ENCODE data around the gene TEKT1. TPM values are rescaled to one million over a fixed set of nuclear protein-coding genes. Genes with fewer than 3 reads are reported as not detected.

The TEKT1 gene
- total and polyA plus RNA-seq, 2 experiments from 2014 or later, result not detected

- Histone ChIP-seq H3K36me3 (ENCODE audit: insufficient read depth) (no peaks in the 10 kb centered on the region), H3K4me3 (no peak overlapping the region), H3F3A (replicated peaks; ENCODE audit: low read depth) (no peaks in the 10 kb centered on the region), H2AFZ (no peak overlapping the region), H3K4me1 (ENCODE audit: insufficient read depth) (no peaks in the 10 kb centered on the region), H3K4me2 (no peak overlapping the region), H3K9me2 (ENCODE audit: insufficient read depth) (no peaks in the 10 kb centered on the region), H3K79me2 (replicated peaks; ENCODE audit: insufficient read depth) (no peaks in the 10 kb centered on the region), H3K27ac (ENCODE audit: low read depth) (no peak overlapping the region), H3K27me3 (ENCODE audit: insufficient read depth) (no peaks in the 10 kb centered on the region), H4K20me1 (replicated peaks; ENCODE audit: insufficient read depth) (no peaks in the 10 kb centered on the region)
- Mint-ChIP-seq H3K9me3 (0 out of 3 replicates have a peak, but pooled peaks cover 2% of the 10 kb centered on the region), H3K27ac (no peak overlapping the region), H3K4me3 (no peak overlapping the region), H3K4me1 (no peaks in the 10 kb centered on the region), H3K27me3 (ENCODE audit: insufficient read depth, low read depth, poor library complexity) (no peaks in the 10 kb centered on the region), H3K36me3 (ENCODE audit: low read depth) (no peaks in the 10 kb centered on the region; the same call in 2 of the 3 replicates)
- TF ChIP-seq STAT1 (IDR thresholded peaks at IDR 0.05; ENCODE audit: unreplicated experiment), result no peak
- TF ChIP-seq CTCF (conservative IDR thresholded peaks at IDR 0.05; ENCODE audit: low read depth in 2 of 2), result no peak
- no peak for TF ChIP-seq EZH2 (IDR thresholded peaks at IDR 0.05; ENCODE audit: low read depth, unreplicated experiment)
- no peak for TF ChIP-seq REST (IDR thresholded peaks at IDR 0.05; ENCODE audit: unreplicated experiment)
- no peak for TF ChIP-seq ZNF331 (CRISPR knock-in tag; IDR thresholded peaks at IDR 0.05; ENCODE audit: low read depth)
- no peak for TF ChIP-seq CREB1 (CRISPR knock-in tag; IDR thresholded peaks at IDR 0.05; ENCODE audit: low read depth)
- TF ChIP-seq, protein P1, sequence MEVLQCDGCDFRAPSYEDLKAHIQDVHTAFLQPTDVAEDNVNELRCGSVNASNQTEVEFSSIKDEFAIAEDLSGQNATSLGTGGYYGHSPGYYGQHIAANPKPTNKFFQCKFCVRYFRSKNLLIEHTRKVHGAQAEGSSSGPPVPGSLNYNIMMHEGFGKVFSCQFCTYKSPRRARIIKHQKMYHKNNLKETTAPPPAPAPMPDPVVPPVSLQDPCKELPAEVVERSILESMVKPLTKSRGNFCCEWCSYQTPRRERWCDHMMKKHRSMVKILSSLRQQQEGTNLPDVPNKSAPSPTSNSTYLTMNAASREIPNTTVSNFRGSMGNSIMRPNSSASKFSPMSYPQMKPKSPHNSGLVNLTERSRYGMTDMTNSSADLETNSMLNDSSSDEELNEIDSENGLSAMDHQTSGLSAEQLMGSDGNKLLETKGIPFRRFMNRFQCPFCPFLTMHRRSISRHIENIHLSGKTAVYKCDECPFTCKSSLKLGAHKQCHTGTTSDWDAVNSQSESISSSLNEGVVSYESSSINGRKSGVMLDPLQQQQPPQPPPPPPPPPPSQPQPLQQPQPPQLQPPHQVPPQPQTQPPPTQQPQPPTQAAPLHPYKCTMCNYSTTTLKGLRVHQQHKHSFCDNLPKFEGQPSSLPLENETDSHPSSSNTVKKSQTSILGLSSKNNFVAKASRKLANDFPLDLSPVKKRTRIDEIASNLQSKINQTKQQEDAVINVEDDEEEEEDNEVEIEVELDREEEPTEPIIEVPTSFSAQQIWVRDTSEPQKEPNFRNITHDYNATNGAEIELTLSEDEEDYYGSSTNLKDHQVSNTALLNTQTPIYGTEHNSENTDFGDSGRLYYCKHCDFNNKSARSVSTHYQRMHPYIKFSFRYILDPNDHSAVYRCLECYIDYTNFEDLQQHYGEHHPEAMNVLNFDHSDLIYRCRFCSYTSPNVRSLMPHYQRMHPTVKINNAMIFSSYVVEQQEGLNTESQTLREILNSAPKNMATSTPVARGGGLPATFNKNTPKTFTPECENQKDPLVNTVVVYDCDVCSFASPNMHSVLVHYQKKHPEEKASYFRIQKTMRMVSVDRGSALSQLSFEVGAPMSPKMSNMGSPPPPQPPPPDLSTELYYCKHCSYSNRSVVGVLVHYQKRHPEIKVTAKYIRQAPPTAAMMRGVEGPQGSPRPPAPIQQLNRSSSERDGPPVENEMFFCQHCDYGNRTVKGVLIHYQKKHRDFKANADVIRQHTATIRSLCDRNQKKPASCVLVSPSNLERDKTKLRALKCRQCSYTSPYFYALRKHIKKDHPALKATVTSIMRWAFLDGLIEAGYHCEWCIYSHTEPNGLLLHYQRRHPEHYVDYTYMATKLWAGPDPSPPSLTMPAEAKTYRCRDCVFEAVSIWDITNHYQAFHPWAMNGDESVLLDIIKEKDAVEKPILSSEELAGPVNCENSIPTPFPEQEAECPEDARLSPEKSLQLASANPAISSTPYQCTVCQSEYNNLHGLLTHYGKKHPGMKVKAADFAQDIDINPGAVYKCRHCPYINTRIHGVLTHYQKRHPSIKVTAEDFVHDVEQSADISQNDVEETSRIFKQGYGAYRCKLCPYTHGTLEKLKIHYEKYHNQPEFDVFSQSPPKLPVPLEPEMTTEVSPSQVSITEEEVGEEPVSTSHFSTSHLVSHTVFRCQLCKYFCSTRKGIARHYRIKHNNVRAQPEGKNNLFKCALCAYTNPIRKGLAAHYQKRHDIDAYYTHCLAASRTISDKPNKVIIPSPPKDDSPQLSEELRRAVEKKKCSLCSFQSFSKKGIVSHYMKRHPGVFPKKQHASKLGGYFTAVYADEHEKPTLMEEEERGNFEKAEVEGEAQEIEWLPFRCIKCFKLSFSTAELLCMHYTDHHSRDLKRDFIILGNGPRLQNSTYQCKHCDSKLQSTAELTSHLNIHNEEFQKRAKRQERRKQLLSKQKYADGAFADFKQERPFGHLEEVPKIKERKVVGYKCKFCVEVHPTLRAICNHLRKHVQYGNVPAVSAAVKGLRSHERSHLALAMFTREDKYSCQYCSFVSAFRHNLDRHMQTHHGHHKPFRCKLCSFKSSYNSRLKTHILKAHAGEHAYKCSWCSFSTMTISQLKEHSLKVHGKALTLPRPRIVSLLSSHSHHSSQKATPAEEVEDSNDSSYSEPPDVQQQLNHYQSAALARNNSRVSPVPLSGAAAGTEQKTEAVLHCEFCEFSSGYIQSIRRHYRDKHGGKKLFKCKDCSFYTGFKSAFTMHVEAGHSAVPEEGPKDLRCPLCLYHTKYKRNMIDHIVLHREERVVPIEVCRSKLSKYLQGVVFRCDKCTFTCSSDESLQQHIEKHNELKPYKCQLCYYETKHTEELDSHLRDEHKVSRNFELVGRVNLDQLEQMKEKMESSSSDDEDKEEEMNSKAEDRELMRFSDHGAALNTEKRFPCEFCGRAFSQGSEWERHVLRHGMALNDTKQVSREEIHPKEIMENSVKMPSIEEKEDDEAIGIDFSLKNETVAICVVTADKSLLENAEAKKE (CRISPR knock-in tag; IDR thresholded peaks at IDR 0.05), result no peak
- TF ChIP-seq, protein P2, sequence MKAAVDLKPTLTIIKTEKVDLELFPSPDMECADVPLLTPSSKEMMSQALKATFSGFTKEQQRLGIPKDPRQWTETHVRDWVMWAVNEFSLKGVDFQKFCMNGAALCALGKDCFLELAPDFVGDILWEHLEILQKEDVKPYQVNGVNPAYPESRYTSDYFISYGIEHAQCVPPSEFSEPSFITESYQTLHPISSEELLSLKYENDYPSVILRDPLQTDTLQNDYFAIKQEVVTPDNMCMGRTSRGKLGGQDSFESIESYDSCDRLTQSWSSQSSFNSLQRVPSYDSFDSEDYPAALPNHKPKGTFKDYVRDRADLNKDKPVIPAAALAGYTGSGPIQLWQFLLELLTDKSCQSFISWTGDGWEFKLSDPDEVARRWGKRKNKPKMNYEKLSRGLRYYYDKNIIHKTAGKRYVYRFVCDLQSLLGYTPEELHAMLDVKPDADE (IDR thresholded peaks at IDR 0.05), result no peak
- TF ChIP-seq POLR2AphosphoS5 (IDR thresholded peaks at IDR 0.05; ENCODE audit: low read depth), result no peak
- TF ChIP-seq ZNF114 (CRISPR knock-in tag; IDR thresholded peaks at IDR 0.05), result no peak
- TF ChIP-seq NANOG (IDR thresholded peaks at IDR 0.05; ENCODE audit: borderline replicate concordance), result no peak
- TF ChIP-seq JUNB (IDR thresholded peaks at IDR 0.05; ENCODE audit: unreplicated experiment), result no peak
- no peak for TF ChIP-seq EZH2phosphoT487 (IDR thresholded peaks at IDR 0.05; ENCODE audit: unreplicated experiment)
- DNase-seq (ENCODE audit: low spot score) (no peak), ATAC-seq (no peak)
These were observed 15.8 kb downstream of the TEKT1 start for GRCh38 chr17:6815775-6816174.

Measured in GM23338 (cell line).